Measurements from ENCODE around the gene KCNE3.

The KCNE3 gene, protein sequence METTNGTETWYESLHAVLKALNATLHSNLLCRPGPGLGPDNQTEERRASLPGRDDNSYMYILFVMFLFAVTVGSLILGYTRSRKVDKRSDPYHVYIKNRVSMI

DNA sequence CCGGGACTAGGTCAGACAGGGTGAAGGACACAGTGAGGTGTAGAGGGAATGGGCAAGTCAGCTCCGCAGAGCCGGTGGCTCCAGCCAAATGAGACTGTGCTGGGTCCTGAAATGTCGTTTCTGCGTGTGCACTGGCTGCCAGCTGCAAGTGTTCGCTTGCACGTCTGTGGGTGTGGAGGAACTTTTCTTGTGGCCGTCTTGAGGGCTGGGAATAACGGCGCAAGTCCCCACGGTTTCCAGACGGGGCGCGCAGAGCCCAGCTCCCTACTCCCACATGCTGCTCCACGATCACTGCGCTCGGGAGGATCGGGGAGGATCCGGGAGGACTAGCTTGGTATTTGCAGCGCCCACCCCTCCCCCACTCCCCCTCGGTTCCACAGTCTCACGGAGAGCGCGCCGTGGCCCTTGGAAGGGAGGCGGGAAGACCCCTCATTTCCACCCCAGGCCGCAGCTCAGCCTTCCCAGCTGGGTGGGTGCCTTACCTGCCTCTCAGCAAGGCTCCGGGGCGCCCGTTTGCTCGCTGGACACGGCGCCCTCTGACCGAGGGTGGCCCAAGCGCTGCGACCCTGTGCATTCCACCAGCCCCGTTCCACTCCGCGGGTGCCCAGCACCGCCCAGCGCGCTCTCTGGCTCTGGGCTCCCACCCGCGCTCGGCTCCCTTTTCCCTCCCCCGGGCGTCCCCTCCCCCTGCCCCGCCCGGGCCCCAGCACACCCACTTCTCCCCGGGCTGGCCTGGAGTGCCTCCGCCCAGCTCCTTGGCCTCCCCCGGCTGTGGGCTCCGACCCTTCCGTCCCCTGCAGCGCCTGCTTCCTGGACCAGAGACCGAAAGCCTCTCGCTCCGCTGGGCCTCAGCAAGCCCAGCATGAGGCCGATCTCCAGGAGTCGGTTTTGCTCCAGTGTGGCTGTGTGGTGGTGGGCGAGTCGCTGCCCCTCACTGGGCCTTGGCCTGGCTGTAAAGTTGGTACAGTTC, at the start of gene KCNE3:
Gene KCNE3 (minus strand): TSS at position 634 of the 970 bp plus-strand sequence. CDS start 9,986 bp downstream, outside the sequence.
- no peak for DNase-seq (ENCODE audit: low read depth in 2 of 2)

DNA sequence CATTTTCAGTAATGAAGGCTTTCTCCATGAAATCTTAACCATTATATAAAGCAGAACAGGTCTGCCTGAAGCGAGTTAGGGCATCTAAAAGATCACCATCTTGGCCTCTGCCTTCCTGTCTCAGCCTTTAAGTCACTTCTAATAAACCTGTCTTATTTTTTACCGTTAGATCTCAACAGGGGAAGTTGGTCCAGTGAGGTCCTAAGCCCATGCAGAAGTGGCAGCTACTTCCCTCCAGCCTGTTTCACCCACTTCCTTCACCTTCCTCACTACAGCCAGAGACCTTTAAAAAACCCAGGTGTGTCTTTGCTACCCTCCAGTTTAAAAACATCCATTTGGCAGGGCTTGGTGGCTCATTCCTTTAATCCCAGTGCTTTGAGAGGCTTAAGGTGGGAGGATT, 40.2 kb upstream of the KCNE3 start:
- DNase-seq (ENCODE audit: low read depth in 2 of 2): no peak

DNA sequence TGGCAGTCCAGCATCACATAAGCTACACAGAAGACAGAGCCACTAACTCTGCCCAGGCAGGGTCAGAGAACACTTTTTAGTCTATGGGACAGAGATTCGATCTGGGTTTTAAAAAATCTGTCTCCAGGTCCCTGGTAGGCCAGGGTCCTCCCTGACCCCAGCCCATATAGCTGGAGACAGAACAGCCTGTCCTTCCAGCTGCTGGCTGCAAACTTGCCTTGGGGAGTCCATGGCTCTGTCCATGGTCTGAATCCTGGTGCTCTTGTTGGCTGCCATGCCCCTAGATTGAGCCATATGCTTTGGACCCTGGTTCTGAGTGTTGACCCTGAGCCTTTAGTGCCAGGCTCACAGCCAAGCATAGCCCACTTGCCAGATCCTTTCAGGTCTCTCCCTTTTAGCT, 39.5 kb upstream of the KCNE3 start:
- no peak for DNase-seq (ENCODE audit: low read depth in 2 of 2)

DNA sequence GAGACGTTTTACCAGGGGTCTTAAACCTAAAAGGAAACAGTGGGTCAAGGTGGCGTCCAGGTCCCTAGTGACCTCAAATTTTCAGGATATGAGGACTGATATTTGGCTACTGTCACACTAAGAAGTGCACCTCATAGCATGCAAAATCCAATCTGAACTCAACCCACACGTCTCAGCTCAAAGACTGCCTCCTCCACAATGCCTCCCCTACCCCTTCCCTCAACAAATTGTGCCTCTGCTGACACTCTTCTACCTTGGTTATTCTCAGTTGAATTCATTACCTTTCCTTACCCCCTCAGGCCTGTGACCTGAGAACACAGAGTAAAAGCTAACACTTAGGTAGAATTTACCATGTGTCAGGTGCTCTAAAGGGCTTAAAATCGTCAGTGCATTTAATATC, 38.6 kb upstream of the KCNE3 start:
- DNase-seq (ENCODE audit: low read depth in 2 of 2): no peak

DNA sequence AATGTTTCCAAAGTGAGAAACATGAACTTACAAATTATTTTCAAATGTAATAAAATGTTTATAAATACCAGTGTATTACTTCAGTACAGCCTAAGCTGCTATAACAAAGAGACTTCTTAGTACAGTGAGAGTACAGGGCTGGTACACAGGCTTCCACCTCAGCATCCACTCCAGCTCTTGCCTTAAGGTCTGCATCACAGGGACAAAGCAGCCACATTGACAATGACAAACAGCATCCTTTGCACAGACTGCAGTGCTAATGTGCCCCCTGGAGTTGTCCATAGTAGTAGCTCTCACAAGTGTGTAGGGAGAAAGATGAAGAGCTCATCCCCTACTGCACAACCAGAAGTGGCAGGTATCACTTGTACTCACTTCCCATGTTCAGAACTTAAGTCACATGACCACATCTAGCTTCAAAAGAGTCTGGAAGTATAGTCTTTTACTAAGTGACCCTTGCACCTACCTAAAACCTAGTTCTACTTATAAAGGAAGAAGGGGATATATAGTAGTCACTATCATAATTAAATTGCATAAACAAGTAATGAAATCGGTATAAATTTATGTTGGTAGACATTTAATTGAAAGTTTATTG, 36.8 kb upstream of the KCNE3 start:
- no peak for DNase-seq (ENCODE audit: low read depth in 2 of 2)

DNA sequence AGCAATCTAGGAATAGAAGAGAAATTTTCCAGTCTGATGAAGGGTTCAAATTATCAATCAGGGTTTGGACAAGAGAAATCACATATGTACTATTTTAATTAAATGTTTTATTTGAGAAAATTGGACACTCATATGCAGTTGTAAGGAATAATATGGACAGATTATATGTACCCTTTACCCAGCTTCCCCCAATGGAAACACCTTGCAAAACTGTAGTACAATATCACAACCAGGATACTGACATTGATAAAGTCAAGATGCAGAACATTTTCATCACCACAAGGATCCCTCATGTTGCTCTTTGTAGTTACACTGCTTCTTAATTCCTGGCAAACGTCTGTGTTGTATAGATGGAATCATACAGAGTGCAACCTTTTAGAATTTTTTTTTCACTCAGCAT, 27.6 kb upstream of the KCNE3 start:
- DNase-seq (ENCODE audit: low read depth in 2 of 2): no peak

DNA sequence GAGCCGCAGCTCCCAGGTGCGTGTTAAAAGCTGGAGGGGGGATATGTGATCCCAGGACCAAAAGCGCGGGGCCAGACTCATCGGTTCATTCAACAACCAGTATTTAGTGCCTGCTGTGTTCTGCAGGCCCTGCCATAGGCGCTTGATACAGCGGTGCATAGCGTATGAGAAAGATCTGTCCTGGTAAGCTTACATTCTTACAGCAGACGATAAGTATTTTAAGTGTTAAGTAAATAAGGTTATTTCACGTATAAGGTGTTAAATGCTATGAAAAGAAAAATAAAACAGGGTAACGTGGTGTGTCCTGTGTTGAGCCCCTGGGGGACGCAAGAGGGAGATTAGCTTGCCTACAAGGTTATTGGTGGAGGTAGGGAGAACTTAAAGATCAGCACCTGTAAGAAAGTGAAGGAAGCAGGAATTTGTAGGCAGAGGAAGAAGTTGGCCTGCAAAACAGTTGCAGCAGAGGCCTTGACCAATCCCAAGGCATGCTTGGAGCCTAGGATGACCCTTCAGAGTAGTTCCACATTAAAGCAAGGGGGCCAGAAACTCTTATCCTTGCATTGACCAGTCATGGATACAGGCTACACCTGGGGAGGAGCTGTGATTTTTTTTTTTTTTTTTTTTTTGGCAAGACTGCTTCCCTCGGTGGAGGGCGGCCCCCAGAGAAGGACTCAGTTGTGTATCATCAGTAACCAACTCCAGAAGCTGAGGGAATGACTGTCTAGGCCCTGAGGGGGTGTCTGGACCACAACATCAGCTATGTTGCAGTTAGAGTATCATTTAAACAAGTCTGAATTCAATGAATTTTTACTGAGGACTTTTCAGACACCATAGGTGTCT, 26.7 kb upstream of the KCNE3 start:
- DNase-seq (ENCODE audit: low read depth in 2 of 2): no peak

DNA sequence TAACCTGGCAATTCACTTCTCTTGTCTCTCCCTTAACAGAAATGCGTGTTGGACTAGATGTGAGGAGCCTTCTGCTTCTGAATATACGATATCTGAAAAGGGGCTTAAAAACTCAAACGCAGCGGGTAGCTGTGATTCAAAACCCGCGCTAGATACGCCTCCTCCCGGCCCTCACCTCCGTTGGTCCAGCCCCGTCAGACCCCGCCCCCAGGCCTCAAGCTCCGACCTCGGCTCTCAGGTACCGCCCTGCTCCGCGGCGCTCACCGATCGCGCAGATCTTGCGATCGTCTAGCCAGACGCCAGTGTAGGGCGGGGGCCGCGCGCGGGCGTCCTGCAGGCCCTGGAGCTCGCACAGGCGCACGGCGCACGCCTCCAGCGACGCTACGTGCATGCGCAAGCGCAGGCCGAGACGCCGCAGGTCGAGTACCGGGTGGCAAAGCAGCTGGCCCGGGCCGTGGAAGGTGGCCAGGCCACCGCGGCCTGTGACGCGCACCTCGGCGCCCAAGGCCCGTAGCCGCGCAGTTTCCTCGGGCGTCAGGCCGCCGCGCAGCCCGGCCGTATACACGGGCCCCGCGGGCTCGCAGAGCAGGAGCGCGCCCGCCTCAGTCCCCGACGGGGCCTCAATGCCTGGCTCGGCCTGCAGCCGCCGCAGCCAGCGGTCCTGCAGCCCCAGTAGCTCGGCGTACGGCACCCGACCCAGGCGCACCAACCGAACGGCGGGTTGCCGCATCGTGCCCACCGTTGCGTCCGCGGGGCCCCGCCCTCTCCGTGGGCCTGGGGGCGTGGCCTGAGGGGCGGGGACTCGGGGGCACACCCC, 25.8 kb upstream of the KCNE3 start, which contains the start of gene LIPT2:
Gene LIPT2 (minus strand): TSS at position 751 of the 817 bp plus-strand sequence. CDS start 21 bp downstream, at position 730.
- DNase-seq (ENCODE audit: low read depth in 2 of 2): peak; percentile 91 to 94

DNA sequence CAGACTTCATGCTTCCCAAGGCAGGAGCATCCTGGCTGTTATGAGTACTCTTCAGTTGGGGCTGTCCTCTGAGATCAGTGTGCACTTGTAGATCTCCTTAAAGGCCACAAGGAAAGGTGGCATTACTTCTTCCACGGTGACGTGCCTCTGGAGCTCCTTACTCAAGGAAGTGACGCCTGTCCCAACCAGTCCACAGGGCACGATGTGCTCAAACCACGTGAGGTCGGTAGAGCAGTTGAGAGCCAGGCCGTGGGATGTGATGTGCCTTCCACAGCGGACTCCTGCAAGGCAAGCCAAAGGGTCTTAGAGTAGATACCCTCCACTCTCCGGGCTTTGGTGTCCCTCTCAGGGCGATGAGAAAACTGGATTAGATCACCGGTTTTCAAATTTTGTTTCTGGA, 24.7 kb upstream of the KCNE3 start:
- DNase-seq (ENCODE audit: low read depth in 2 of 2): no peak

DNA sequence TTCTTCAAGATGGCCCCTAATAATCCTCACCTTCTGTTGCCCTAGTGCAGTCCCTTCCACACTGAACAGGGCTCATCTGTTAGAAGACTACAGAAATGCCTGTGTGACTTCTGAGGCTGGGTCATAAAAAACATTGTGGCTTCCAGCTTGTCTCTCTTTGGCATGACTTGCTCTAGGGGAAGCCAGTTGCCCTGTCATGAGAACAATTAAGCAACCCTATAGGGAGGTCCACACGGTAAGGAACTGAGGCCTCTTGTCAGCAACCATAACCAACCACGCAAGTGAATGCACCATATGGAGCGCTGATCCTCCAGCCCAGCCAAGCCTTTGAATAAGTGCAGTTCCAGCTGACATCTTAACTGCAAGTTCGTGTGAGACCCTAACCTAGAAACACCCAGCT, 23.6 kb upstream of the KCNE3 start:
- no peak for DNase-seq (ENCODE audit: low read depth in 2 of 2)

DNA sequence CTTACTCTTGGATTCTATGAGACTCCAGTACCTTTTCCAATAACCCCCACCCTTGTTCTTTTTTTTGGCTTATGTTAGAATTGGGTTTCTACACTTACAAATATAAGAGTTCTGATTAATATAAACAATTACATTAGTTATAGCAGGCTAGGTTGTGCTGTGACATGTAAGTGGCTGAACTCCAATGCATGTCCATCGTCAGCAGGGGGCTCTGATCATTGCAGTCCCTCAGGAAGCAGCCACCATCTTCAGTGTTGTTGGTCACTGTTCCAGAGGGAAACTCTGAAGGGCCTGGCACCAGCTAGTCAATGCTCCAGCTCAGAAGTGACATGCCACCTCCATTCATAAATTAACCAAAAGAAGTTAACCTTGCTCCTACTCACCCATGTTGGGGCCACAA, 20.5 kb upstream of the KCNE3 start:
- DNase-seq (ENCODE audit: low read depth in 2 of 2): no peak

DNA sequence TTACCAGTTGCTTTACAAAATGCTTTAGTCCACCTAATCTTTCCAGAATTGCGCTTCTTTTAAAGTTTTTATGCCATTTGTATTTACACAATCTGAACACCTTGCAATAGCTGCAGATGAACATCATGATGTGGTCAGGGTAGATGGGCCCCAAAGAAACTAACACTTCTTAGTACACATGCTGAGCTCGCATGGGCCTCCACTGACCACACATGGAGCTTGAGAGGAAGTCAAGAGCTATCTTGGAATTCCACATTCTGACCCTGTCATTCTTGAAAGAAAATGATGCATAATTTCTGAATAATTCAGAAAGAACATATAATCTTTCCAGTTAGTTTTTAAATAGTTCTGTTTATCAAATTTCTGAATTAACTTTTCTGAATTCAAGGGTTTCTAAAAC, 18.5 kb upstream of the KCNE3 start:
- no peak for DNase-seq (ENCODE audit: low read depth in 2 of 2)

DNA sequence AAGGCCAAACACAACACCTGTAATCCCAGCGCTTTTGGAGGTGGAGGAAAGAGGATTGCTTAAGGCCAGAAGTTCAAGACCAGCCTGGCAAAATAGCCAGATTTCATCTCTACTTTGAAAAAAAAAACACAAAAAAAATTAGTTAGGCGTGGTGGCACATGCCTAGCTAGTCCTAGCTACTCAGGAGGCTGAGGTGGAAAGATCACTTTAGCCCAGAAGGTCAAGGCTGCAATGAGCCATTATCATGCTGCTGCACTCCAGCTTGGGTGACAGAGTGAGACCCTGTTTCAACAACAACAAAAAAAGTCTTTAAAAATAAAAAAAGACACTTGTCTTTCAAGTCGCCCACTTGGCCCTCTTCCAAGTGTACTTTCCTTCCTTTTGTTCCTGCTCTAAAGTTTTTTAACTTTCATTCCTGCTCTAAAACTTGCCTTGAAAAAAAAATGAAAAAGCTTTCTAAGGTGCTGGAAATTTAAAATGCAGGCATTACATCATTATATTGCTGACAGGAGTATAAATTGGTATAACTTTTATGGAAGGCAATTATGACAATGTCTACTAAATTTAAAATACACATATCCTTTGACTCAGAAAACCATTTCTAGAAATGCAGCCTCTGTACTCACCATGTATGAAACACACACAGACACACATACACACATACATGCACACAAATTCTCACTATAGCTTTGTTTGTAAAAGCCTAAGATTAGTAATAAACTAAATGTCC, 13.5 kb upstream of the KCNE3 start:
- no peak for DNase-seq (ENCODE audit: low read depth in 2 of 2)

DNA sequence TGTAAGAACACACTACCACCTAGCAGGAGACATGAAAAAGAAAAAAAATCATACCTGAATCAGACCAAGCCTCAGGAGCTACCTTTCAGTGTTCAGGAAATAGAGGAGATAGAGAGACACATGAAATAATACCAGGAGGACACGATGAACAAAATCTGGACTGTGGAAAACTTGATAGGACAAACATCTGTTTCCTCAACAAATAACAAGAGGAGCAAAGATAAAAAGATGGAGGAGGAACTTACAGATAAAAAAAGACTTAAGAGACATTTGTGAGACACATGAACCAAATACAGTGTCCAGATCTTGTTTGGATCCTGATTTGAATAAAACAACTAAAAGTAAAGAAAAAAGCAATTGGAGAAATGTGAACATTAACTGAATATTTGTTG, 12.4 kb upstream of the KCNE3 start:
- DNase-seq (ENCODE audit: low read depth in 2 of 2): no peak

DNA sequence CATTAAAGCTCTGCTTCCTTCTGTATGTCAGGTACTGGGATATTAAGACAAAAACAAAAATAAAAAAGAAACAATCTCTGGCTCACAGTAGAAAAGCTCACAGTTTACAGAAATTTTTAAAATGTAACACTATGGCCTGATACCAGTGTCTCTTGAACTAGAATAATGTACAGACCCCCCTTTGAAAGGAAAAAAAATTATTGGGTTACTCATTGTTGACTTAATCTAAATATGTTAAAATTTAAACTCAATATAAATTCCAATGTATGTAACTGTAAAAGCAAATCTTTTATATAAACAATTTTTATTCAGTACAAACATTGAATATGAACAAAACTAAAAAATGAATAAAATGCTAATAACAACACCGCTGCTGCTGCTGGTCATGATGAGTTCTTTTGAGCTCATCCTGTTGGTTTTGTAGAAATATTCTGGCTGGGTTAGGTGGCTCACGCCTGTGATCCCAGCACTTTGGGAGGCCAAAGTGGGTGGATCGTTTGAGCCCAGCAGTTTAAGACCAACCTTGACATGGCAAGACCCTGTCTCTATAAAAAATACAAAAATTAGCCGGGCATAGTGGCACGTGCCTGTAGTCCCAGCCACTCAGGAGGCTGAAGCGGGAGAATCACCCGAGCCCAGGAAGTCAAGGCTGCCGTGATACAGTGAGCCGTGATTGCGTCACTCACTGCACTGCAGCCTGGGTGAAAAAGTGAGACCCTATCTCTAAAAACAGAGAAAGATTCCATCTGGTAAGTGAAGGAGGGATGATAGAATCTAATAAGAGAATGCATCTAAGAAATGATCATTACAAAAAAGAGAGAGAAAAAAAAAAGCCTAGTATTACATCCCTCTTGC, 11.8 kb upstream of the KCNE3 start:
- no peak for DNase-seq (ENCODE audit: low read depth in 2 of 2)

DNA sequence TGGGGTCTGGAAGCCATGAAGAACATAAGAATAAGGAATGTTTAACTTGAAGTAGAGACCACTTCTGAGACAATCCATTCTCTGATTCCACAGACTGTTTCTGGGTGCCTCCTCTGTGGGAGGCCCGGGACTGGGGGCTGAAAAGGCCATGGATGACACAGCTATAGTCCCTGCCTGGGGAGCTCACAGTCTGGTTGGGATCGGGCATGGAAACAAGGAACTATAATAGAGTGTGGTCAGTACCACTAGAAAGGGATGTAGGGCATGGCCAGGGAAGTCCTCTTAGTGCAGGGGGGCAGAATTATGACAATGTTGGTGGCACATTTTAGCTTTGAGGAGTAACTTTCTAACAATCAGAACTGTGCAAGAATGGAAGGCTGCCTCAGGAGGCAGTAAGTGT, 9.2 kb upstream of the KCNE3 start:
- DNase-seq (ENCODE audit: low read depth in 2 of 2): no peak

DNA sequence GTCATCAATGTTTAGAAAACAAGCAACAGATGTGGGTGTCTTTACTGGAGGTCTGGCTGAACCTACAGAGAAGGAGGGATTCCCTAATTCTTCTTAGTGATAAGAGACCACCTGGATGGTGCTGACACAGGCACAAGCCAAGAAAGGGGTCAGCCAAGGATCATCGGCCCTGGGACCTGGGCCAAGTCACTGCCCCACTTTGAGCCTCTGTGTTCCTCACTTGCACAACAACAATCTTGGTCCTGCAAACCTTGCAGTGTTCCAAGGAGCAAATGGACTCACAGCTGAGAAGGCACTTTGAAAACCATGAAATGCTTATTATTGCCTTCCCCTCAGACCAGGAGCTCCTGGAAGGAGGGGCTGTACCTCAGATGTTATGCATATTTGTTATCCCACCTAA, 7.0 kb upstream of the KCNE3 start:
- no peak for DNase-seq (ENCODE audit: low read depth in 2 of 2)

DNA sequence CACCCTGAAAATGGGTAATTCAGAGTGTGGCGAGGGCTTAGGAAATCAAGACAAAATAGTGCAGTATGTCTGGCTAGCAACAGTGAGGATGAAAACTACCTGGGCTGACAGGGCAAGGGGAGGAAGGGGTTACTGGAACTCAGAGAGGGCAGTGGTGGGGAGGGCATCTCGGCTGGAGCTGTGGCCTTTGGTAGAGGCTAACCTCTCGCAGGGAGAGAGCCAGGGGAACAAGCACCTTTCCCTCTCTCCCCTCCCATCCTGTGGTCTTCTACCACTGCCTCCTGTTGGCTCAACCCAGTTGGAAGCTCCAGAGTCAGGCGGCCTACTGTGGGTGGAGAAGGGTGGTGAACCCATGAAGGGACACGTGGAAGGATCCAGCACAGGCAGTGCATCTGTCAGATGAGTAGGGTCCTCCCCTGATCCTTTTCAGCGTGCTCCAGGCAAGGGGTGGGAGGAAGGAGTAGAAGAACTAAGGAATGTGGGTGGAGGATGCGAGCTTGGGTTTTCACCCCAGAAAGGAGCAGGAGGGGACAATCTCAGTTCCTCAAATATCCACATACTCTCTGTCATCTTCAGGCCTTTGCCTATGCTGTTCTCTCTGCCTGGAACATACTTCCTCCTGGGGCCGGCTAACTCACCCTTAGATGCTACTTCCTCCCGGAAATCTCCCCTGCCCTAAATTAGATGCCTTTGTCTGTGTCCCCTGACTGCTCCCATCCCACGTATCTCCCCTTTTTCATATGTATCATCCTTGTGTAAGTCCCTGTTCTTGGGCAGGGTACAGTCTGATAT, 6.2 kb upstream of the KCNE3 start:
- DNase-seq (ENCODE audit: low read depth in 2 of 2): no peak
